HG02852 (cell line): ENCODE measurements around the gene IGFL4.

Experiments used
- ATAC-seq: cut with Tn5 transposase; IDR thresholded peaks from one replicate; pipeline ENCODE4 v1.9.1; 2021; ENCODE audit warnings: mild to moderate bottlenecking, moderate library complexity; ENCODE audit not compliant: unreplicated experiment

The IGFL4 gene

DNA sequence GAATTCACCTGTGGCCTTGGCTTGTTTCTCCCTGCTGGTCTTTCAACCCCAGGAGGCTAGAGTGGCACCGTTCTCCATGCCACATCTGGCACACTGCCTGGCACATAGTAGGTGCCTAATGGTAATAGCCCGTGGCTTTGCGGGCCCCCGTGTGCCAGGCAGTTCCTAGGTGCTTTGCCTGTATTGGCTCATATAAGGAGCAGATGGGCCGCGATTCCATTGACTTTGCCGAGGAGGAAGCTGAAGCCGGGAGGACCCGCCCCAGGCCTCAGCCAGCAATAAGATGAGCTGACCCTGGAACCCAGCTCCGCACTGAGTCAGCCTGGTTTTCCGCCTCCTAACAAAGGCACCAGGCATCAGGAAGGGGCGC is 18.8 kb downstream of the IGFL4 start:
- ATAC-seq, result no peak

DNA sequence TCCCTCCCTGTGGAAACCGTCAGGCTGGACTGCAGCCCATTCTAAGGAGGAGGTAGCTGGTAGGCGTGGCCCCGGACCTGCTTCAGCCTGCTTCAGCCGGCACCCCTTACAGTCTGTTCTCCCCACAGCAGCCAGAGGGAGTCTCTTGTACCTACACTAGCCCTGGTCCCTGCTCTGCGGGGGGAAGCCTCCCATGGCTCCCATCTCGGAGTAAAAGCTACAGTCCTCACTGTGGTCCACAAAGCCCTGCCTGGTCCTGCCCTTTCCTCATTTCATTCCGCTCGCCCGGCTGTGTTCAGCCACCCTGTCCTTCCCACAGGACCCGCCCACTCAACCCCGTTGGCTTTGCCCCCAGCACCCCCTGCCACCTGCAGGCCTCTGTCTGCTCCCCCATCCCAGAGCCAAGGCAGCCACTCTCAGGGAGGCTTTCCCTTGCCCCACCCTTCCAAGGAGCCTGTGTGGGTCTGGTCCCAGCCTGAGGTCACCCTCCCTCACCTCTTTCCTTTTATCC is 19.2 kb downstream of the IGFL4 start:
- no peak for ATAC-seq

GRCh38 chr19:46020819-46021125 is 20.0 kb downstream of the IGFL4 start:
- ATAC-seq, result no peak

DNA sequence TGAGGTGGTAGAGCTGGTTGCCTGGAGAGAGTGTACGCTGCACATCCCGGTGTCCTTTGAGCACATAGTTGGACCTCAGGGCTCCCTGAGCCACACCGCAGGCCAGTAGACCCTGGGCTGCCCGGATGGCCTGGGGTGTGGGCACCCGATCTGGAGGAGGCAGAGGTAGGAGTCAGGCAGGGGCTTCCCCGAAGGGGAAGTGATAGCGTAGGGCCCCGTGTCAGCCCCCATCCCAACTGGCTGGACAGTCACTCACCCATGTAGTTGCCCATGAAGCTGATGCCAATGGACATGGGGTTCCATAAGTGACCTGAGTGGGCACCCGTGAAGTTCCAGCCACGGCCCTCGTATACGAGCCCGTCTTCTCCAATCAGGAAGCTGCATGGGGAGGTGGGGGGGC is 21.5 kb downstream of the IGFL4 start:
- ATAC-seq, result no peak

GRCh38 chr19:46018729-46019251 is 22.0 kb downstream of the IGFL4 start:
- no peak for ATAC-seq

DNA sequence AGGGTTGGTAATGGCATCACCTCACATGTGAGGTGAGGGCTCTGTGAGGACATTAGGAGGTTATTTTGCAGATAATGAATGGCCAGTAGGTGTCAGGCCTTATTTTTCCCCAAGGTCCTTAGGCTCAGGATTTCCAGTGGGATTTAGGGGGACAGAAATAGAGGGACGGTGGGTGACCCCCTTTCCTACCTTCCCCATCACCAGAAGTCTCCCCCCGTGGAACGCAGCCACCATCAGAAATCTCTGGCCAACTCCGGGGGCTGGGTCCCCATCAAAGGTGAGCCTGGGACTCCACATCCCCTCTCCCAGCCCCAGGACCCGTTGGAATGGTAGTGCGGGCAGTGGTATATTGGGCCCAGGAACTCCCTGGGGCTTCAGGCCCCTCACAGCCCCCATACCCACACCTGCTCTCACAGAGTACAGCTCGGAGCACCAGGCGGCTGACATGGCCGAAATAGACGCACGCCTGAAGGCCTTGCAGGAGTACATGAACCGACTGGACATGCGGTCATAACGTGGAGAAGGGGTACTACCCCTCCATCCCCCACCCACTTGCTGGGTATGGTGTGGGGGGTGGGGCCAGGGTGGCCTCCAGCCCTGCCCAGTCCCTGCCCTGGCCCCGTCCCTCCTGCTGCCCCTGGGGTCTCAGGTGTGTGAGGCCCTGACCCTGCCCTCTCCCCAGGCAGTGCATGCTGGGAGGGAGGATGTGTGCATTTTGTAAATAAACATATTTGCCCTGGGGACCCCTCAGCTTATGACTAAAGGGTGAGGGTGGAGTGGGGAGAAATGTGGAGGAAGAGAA is 22.7 kb downstream of the IGFL4 start:
- no peak for ATAC-seq

- no peak for ATAC-seq
Measured at GRCh38 chr19:46017095-46017429, 23.7 kb downstream of the IGFL4 start.

DNA sequence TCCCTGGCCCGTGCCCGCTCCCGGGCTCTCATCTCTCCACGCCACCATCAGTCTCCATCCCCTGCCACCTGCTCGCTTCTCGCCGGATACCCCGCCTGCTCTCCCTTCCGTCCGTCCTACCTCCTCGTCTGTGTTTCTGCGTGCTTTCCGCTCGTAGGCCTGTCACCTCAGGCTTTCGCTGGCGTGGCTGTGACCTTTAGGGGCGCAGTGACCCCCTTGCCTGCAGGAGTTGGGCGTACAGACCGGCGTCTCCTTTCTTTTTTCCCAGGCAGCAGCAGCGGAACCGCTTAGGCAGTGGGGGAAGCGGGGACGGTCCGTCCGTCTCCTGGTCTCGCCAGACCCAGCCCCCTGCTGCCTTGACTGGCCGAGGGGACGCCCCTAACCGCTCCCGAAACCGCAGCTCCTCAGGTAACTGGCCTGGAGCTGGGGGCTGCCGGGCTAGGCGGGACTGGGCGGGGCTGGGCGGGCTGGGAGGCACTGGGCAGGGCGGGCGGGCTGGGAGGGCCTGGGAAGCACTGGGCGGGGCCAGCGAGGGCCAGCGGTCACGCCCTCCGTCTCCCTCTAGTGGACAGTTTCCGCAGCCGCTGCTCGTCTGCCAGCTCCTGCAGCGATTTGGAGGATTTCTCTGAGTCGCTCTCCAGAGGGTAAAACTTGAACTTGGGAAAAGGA is 24.2 kb downstream of the IGFL4 start:
- ATAC-seq, result no peak

GRCh38 chr19:46015687-46016425 is 24.9 kb downstream of the IGFL4 start:
- no peak for ATAC-seq

- no peak for ATAC-seq
Measured at GRCh38 chr19:46014941-46015686, 25.7 kb downstream of the IGFL4 start.

GRCh38 chr19:46014534-46014933 is 26.3 kb downstream of the IGFL4 start:
- ATAC-seq, result no peak

DNA sequence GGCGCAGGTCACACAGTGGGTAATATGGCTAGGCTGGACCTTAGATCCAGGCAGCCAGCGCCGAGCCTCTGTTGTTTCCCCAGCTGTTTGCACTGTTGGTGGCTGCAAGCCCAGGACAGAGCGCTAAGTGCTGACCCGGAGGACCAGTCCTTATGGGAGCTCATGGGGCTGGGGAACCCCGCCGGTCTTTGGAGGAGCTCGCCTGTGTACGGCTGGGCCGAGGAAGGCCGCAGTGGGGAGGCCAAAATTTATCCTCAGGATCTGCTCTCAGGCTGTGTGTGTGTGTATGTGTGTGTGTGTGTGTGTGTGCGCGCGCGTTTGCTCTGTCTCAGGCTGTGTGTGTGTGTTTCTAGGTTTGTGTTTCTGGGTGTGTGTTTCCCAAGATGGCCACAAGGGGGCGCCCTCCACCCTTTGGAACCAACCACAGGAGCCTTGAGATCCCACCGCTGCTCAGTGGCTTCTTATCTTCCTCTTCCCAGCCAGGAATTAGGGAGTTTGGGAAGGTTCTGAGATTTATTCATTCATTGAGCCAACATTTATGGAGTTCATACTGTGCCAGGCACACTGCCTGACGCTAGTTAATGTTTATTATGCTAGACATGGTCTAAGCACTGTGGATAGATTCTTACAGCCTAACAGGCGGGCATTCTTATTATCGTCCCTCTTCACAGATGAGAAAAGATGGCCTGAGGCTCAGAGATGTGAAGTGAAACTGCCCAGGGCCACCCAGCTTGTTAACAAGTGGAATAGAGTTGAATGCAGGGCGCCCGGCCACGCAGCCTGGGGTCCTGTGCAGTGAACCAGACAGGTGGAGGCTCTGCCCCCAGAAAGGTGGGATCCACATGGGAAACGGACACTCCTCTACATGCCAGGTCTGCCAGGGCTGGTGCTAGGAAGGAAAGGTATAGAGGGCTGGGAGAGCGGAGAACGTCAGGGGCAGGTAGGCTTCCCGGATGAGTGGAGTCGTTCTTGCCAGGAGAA is 31.0 kb downstream of the IGFL4 start:
- no peak for ATAC-seq

DNA sequence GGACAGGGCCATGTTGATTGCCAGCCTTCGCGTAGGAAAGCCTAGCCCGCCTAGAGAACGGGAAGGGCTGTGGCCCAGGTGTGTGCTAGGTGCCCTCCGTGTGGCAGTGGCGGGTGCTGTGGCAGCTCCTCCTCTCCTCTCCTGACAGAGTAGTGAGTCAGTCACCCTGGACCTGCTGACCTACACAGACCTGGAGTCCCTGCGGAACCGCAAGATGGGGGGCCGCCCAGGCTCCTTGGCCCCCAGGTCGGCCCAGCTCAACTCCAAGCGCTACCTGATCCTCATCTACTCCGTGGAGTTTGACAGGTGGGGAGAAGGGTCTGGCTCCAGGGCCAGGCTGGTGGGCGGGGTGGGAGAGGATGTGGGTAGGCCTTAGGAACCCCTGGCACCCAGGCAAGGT is 34.4 kb downstream of the IGFL4 start:
- no peak for ATAC-seq

GRCh38 chr19:46002678-46003275 is 38.0 kb downstream of the IGFL4 start:
- ATAC-seq, result no peak

DNA sequence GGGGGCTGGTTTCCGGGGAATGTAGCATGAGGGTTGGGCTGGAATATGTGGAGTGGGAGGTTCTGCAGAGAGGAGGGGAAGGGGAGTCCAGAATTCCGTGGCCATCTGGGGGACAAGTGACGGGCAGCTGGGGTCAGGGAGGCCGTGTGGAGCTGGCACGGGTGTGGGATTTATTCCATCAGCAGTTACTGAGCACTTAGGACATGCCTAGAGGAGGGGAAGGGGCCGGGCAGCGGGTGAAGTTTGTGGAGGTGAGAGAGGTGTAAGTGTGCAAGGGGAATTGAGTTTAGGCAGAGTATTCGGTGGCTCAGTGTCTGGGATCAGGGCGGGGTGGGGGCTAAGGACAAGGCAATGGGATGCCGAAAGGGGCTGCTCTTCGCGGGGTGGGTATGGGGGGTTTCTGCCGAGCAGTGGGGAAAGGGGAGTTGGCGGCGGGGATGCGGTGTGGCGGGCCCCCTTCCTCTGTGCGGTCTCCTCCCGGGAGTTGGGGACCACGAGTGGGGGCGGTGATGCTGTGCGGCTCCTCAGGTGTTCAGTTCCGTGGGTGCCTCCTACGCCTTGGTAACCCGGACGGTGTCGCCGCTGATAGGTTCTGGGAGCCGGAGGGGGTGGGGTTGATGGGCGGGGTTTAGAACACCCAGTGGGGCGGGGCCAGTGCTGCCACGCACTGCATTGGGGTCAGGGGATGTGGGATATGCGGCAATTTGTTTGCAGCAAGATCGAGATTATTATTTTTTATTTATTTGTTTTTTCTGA is 40.1 kb downstream of the IGFL4 start:
- ATAC-seq, result no peak

DNA sequence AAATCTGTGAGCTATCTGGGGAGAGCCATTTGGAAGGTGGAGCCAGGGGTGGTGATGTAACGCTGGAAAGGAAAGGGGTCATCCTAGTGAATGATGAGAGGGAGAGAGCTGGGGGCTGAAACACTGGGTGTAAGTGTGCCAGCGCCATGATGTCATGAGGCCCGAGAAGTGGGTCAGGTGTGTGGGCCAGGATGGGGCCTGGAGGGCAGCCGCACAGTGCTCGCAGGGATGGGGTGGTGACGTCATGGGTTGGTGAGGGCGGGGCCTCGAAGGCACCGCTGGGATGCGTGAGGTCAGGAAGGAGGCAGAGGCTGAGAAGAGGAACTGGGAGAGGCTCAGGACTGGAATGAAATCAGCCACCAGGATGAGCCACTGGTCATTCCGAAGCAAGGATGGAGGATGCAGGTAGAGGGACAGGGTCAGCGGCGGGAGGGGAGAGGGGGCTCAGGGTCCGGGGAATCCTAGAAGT is 41.1 kb downstream of the IGFL4 start:
- ATAC-seq, result no peak

DNA sequence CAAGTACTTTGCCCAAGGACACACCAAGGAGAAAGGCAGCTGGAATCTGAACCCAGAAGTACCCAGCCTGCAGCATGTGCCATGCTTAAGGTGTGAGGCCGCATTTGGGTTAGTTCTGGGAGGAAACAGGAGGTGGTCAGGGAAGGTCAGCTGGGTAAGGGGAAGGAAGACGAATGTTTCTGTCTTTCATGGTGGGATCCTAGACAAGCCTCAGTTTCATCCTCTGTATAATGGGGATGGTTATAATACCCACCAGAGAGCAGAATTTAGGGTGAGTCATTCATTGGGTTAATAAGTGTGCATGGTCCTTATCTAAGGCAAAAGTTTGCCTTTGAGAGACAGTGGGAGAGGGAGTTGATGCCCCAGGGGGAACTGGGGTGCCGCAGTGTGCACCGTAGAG is 42.0 kb downstream of the IGFL4 start:
- ATAC-seq, result no peak

DNA sequence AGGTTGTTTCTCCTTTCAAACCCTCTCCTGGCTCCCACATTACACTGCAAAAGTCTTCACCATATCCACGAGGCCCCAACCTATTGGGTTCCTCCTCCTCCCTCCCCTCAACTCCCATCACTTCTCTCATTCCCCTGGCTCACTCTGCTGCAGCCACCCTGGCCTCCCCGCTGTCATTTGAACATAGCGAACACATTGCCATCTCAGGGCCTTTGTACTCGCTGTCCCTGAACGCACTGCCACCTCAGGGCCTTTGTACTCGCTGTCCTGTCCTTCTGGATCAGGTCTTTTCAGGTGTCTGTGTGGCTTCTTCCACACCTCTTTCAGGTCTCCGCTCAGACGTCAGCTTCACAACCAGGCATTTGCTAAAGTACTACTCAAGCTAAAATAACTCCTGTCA is 43.9 kb downstream of the IGFL4 start:
- no peak for ATAC-seq
